ENCODE measurements around the gene ANP32D.
"Not testable (repeated sequence)": the region's sequence is repeated elsewhere in the genome, so short reads cannot be mapped to it uniquely, and the experiment has no call there.

ANP32D gene

DNA sequence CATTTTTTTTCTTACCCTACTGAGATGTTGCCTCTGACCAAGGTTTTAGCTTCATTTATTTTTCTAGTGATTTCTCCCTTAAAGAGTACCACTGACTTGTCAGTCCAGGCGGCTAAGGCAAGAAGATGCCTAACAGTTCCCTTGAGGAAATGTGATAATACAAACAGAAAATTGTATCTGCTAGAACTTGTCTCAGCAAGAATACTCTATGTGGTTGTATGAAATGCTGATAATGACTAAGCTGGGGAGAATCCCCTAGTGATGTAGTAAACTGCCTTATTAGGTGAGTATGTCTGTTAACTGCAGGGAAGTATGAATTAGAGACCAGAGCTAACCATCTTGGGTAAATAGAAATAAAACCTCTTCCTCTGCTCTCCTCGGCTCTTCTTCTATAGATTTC is 16.7 kb downstream of the ANP32D start (continued):
- TF ChIP-seq, protein P1, sequence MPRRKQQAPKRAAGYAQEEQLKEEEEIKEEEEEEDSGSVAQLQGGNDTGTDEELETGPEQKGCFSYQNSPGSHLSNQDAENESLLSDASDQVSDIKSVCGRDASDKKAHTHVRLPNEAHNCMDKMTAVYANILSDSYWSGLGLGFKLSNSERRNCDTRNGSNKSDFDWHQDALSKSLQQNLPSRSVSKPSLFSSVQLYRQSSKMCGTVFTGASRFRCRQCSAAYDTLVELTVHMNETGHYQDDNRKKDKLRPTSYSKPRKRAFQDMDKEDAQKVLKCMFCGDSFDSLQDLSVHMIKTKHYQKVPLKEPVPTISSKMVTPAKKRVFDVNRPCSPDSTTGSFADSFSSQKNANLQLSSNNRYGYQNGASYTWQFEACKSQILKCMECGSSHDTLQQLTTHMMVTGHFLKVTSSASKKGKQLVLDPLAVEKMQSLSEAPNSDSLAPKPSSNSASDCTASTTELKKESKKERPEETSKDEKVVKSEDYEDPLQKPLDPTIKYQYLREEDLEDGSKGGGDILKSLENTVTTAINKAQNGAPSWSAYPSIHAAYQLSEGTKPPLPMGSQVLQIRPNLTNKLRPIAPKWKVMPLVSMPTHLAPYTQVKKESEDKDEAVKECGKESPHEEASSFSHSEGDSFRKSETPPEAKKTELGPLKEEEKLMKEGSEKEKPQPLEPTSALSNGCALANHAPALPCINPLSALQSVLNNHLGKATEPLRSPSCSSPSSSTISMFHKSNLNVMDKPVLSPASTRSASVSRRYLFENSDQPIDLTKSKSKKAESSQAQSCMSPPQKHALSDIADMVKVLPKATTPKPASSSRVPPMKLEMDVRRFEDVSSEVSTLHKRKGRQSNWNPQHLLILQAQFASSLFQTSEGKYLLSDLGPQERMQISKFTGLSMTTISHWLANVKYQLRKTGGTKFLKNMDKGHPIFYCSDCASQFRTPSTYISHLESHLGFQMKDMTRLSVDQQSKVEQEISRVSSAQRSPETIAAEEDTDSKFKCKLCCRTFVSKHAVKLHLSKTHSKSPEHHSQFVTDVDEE (CRISPR knock-in tag; IDR thresholded peaks at IDR 0.05), result no peak
- TF ChIP-seq ZFP3 (CRISPR knock-in tag; IDR thresholded peaks at IDR 0.05) (no peak), CSDC2 (CRISPR knock-in tag; IDR thresholded peaks at IDR 0.05) (no peak)

DNA sequence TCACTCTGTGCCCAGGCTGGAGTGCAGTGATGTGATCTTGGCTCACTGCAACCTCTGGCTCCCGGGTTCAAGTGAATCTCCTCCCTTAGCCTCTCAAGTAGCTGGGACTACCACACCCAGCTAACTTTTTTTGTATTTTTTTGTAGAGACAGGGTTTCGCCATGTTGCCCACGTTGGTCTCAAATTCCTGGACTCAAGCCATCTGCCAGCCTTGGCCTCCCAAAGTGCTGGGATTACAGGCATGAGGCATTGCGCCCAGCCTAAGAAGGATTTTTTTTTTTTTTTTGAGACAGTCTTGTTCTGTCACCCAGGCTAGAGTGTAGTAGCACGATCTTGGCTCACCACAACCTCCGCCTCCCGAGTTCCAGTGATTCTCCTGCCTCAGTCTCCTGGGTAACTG is 17.1 kb downstream of the ANP32D start:
- not testable (repeated sequence) for ATAC-seq

DNA sequence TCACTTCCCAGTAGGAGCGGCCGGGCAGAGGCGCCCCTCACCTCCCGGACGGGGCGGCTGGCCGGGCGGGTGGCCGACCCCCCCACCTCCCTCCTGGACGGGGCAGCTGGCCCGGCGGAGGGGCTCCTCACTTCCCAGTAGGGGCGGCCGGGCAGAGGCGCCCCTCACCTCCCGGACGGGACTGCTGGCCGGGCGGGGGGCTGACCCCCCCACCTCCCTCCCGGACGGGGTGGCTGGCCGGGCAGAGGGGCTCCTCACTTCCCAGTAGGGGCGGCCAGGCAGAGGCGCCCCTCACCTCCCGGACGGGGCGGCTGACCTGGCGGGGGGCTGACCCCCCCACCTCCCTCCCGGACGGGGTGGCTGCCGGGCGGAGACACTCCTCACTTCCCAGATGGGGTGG is 27.9 kb downstream of the ANP32D start:
- ATAC-seq, result not testable (repeated sequence)

DNA sequence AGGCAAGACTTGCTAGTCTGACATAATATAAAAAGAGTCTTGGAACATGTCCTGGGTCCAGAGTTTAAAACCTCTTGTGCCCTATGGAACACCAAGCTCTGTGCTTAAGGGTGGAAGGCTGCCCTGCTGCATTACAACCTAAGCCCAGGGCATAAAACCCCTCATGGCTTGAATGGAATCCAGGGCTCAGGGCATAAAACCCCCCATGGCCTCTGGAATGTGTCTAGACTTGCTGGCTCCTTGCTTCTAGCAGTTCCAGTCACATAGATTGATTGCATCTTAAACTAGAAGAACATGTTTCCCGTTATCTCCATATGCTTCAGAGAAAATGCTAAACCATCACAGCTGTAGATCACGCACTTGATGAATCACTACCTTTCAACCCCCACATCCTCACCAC is 34.5 kb downstream of the ANP32D start:
- ATAC-seq, result not testable (repeated sequence)

DNA sequence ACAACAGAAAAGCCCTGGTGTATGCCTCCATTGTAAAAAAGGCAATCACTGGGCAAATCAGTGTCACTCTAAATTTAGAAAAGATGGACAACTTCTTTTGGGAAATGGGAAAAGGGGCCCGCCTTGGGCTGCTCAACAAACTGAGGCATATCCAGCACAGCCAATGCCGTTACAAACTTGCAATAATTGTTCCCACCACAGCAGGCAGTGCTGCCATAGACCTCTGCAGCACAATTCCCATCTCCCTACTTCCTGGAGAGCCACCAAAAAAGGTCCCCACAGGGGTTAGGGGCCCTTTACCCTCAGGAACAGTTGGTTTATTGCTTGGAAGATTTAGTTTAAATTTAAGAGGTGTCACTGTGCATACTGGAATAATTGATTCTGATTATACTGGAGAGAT is 36.6 kb downstream of the ANP32D start:
- ATAC-seq, result no peak
- no peak for TF ChIP-seq OSR1 (CRISPR knock-in tag; IDR thresholded peaks at IDR 0.05)
- no peak for TF ChIP-seq SNAI2 (CRISPR knock-in tag; IDR thresholded peaks at IDR 0.05)
- no peak for TF ChIP-seq BACH2 (CRISPR knock-in tag; IDR thresholded peaks at IDR 0.05; ENCODE audit: borderline replicate concordance)
- TF ChIP-seq, protein P2, sequence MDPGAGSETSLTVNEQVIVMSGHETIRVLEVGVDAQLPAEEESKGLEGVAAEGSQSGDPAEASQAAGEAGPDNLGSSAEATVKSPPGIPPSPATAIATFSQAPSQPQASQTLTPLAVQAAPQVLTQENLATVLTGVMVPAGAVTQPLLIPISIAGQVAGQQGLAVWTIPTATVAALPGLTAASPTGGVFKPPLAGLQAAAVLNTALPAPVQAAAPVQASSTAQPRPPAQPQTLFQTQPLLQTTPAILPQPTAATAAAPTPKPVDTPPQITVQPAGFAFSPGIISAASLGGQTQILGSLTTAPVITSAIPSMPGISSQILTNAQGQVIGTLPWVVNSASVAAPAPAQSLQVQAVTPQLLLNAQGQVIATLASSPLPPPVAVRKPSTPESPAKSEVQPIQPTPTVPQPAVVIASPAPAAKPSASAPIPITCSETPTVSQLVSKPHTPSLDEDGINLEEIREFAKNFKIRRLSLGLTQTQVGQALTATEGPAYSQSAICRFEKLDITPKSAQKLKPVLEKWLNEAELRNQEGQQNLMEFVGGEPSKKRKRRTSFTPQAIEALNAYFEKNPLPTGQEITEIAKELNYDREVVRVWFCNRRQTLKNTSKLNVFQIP (CRISPR knock-in tag; IDR thresholded peaks at IDR 0.05; ENCODE audit: borderline replicate concordance, low read depth), result no peak
- TF ChIP-seq ZC3H10 (CRISPR knock-in tag; IDR thresholded peaks at IDR 0.05), result no peak
- TF ChIP-seq TCF4 (CRISPR knock-in tag; IDR thresholded peaks at IDR 0.05; ENCODE audit: borderline replicate concordance), result no peak
- no peak for TF ChIP-seq GLIS3 (CRISPR knock-in tag; IDR thresholded peaks at IDR 0.05)
- TF ChIP-seq RARB (CRISPR knock-in tag; IDR thresholded peaks at IDR 0.05), result no peak
- no peak for TF ChIP-seq ZFP3 (CRISPR knock-in tag; IDR thresholded peaks at IDR 0.05)
- TF ChIP-seq, protein P3, sequence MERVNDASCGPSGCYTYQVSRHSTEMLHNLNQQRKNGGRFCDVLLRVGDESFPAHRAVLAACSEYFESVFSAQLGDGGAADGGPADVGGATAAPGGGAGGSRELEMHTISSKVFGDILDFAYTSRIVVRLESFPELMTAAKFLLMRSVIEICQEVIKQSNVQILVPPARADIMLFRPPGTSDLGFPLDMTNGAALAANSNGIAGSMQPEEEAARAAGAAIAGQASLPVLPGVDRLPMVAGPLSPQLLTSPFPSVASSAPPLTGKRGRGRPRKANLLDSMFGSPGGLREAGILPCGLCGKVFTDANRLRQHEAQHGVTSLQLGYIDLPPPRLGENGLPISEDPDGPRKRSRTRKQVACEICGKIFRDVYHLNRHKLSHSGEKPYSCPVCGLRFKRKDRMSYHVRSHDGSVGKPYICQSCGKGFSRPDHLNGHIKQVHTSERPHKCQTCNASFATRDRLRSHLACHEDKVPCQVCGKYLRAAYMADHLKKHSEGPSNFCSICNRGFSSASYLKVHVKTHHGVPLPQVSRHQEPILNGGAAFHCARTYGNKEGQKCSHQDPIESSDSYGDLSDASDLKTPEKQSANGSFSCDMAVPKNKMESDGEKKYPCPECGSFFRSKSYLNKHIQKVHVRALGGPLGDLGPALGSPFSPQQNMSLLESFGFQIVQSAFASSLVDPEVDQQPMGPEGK (CRISPR knock-in tag; IDR thresholded peaks at IDR 0.05; ENCODE audit: borderline replicate concordance), result no peak
- TF ChIP-seq ARNTL (CRISPR knock-in tag; IDR thresholded peaks at IDR 0.05; ENCODE audit: borderline replicate concordance, low read depth), result no peak
- TF ChIP-seq PPARA (CRISPR knock-in tag; IDR thresholded peaks at IDR 0.05; ENCODE audit: borderline replicate concordance), result no peak
- no peak for TF ChIP-seq ZNF565 (CRISPR knock-in tag; conservative IDR thresholded peaks at IDR 0.05; ENCODE audit: low read depth)
- no peak for TF ChIP-seq ISL1 (CRISPR knock-in tag; IDR thresholded peaks at IDR 0.05)
- no peak for TF ChIP-seq ZFP30 (CRISPR knock-in tag; IDR thresholded peaks at IDR 0.05)
- TF ChIP-seq, protein P1 (CRISPR knock-in tag; IDR thresholded peaks at IDR 0.05), result no peak
- no peak for TF ChIP-seq CSDC2 (CRISPR knock-in tag; IDR thresholded peaks at IDR 0.05)
- TF ChIP-seq TOX (CRISPR knock-in tag; IDR thresholded peaks at IDR 0.05; ENCODE audit: borderline replicate concordance), result no peak

Data from SK-N-SH treated with all-trans-retinoic acid at 6 μM for 48 hours (cell line).